NCI-H1436 (cell line): ENCODE results near the gene LRRC75A.
"Not testable (repeated sequence)": the region's sequence is repeated elsewhere in the genome, so short reads cannot be mapped to it uniquely, and the experiment has no call there.

Experiments
- DNase-seq: peaks from one replicate; lab custom pipeline; 2025; lab: John Stamatoyannopoulos, UW

LRRC75A gene

DNA sequence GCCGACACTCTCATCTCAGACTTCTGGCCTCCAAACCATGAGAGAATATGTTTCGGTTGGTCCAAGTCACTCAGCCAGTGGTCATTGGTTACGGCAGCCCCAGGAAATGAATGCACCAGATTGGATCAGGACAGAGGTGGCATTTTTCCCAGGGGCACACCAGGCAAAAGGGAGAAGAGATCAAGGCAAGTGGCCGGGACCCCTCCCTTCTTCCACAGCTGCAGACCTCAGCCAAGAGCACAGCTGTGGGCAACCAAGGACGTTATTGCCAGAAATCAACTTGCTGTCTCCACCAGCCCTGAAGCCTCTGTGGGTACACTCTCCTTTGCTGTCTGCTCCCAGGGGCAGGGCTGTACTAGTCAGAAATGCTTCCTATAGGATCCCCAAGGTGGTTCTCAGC lies 20.7 kb downstream of the LRRC75A start:
- DNase-seq, result no peak

DNA sequence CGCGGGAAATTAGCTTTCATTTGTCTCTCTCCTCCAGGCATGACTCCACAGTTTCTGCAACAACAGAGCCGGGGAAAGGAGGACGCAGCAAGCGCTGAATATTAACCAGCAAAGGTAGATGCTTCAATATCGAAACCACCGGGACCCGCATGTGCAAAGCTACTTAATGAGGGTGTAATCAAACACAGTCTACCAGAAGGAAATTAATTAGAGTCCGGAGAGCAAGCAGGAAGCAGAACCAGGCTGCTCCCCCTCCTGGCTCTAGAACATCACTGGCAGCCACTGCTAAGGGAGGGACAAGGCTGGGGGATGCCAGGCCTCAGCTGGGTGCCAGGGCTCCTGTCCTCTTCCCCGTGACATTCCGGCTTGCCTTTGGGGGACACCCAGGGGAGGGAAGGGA lies 21.7 kb downstream of the LRRC75A start:
- DNase-seq, result peak; percentile 33

DNA sequence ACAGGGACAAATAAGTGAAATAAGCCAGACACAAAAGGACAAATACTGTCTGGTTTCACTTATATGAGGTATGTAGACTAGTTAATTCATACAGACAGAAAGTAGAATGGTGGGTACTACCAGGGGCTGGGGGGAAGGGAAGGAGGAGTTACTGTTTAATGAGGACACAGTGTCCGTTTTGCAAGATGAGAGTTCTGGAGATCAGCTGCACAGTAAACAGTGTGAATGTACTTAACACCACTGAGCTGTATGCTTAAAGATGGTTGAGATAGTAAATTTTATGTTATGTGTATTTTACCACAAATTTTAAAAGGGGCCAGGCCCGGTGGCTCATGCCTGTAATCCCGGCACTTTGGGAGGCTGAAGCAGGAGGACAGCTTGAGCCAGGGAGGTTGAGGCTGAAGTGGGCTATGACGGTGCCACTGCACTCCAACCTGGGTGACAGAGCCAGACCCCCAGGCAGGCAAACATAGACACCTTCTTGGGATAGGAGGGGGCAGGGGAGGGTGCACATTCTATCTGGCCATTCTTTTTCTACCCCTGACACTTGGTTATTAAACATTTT lies 23.5 kb downstream of the LRRC75A start:
- DNase-seq, result no peak

DNA sequence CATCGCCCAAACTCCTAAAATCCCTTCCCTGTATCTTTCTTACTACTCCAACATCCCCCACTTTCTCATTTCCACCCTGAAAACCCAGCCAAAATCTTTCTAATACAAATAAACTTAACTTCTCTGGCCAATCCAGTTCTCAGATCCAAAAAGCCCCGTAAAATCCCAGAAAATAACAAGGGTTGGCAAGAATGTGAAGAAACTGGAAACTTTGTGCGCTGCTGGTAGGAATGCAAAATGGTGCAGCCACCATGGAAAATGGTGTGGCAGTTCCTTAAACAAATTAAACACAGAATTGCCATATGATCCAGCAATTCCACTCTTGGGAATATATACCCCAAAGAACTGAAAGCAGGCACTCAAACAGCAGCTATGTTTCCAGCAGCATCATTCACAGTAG lies 24.1 kb downstream of the LRRC75A start:
- DNase-seq, result no peak

DNA sequence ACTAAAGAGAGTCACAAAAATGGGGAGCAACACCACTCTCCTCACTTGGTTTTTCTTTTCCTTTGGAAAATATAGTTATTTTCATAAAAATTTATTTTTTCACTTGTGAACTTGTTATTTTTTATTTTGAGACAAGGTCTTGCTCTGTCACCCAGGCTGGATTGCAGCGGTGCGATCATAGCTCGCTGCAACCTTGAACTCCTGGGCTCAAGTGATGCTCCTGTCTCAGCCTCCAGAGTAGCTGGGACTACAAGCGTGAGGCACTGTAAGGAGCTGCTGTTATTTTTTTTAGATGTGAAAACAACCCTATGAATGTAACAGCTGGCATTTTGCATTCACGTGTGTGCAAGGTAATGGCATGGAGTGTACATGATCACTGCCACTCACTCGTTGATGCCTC lies 24.9 kb downstream of the LRRC75A start:
- DNase-seq, result no peak

DNA sequence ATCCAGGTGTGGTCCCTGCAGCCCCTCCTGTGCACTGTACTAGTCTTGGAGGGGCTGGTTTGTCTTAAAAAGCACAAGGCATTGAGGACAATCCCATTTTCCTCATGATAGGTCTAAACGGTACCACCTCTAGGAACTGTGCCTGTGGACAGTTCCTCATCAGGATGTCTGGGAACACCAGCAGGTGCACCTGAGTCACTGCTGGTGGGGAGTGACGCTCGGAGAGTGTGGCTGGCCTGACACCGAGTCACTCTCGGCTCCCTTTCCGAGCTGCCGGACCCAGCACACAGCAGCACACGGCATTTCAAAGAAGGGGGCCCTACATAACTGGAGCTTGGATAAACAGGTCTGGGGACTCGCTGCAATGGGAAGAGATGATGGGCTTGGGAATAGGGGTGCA lies 25.6 kb downstream of the LRRC75A start:
- no peak for DNase-seq

DNA sequence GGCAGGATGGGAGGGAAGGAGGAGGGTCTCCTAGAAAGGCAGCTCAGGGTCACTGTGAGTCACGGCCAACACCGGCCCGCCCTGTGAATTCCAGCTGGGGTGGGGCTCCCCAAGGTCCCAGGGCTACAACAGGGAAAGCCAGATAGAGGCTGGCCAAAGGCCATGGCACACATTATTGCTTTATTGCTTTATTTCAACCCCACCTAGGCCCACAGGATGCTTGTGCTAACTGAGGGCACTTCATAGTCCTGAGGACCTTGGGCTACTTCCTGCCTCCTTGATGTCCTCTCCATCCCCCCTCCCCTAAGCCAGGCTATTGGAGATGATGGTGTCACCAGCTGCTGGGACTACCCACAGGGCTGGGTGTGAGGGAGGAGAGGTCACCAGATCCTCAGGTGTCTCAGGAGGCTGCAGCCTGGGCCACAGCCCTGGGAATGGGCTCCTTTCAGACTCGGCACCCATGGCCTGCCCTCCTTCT lies 26.1 kb downstream of the LRRC75A start:
- no peak for DNase-seq

DNA sequence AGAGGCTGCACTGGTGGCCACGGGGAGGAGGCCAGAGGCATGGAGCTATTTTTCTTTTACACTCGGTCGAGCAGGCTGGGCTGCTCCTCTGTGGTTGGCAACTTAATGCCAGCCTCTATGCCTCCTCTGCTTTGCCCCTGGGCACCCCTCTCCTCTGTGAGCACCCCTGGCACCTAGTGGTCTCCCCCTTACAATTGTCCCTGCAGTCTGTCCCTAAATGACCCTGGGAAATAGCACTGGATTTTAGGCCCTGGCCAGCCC lies 27.0 kb downstream of the LRRC75A start:
- no peak for DNase-seq

DNA sequence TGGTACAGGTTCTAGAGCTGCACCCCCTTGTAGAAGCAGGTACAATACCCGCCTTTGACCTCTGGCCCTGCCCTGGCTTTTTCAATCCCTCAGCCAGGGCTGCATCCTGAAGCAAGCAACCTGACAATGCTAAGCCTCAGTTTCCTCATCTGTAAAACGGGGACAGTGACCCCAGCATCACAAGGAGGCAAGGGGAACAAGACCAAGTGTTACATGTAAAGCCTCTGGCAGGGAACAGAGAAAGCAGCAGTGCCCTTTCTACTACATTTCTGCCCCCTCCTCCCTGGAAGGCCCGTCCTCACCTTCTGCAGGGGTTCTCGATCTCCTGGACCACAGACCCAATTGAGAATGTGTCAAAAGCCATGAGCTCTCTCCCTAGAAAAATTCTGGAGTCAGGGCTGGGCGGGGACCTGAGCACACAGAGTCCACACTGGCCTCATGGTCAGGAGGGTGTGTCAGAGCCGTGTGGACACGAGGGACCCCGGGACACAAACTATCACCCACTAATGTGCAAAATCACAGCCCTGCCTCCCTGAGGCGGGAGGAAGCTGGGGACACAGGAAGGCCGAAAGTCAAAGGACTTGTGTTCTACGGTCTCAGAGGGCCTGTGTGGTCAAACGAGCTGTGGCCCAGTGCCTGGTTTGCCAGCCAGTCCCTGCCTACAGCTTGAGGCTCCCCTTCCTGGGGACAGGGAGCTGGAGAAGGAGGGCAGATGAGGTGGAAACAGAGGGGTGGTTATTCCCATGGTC lies 27.5 kb downstream of the LRRC75A start:
- DNase-seq, result no peak

DNA sequence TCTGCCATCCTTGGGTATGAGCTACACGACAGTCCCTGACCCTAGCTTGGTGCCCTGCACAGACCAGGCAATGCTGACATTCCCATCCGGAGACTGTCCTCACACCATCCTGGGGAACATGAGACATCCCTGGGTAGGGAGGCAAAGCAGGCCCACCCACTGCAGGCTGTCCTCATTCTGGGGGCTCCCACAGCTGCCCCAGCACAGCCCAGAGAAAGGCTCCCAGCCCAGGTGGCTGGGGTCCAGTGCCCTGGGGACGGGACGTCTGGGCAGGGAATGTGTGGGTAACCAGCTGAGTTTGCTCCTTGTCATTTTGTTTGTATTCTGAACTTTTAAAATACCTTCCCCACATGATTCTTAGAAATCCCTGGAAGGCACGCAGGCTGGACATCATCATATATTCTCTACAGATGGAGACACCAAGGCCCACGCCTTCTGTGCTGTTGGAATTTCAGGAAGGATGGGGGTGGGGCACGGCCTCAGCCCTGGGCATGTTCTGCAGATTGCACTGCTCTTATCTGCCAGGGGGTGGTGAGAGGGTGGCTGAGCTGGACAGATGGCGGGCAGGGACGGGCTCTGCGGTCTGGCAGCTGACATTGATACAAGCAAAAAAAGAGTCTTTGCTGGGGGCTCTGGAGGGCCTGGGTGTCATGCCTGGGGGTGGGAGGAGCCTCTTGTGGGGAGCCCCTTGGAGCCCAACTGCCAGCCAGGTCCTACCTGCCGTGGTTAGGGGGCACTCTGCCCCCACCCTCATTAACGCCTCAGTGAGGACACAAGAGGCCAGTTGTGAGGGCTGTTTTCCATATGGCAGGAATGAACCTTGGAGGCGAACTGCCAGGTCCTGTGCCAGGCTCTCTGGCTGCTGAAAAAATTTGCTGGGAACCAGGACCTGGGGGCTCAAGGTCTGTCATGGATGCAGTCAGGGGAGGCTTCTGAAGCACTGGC lies 28.4 kb downstream of the LRRC75A start:
- no peak for DNase-seq

DNA sequence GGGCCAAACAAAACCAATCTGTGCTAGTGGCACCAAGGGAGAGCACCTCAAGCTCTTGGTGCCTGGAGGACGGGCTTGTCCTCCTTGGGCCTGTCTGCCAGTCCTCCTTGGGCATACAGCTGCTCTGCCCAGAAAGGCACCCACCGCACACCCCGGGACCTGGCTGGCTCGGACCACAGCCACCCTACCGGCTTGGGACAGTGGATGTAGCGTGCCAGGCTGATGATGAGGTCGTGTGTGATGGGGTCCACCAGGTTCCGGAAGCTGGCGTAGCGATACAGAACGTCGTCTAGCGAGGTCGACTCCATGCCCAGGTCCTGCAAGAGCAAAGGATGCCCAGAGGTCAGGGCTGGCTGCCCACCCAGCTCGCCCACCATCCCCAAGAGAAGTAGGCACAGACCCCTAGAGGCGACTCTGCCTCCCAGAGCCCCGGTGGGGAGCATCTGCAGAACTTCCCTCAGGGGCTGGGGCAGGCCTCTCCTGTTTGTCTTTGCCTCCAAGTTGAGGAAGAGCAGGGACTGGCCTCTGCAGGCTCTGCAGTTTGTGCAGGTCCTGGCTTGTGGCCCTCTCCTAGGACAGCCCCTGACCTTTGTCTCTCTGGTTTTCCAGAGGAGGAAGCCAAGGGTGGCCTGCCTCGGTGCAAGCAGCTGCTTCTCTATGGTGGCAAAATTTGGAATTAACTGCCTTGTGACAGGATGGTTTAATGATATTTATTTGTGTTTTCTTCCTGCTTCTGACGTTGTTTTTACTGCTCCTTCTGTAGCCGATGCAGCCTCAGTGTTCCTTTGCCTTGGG lies 29.7 kb downstream of the LRRC75A start:
- DNase-seq, result no peak

DNA sequence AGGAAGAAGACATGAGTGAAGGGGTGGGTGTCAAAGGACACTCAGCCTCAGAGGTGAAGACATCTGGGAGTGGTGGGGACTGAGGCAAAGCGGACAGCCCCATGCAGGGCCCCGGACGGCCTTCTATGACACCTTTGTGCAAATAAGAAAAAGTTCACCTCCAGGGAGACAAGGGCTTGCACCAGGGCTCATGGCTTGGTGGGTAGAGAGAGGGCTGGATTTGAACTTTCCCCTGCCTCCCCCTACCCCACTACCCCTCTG lies 30.5 kb downstream of the LRRC75A start:
- no peak for DNase-seq

DNA sequence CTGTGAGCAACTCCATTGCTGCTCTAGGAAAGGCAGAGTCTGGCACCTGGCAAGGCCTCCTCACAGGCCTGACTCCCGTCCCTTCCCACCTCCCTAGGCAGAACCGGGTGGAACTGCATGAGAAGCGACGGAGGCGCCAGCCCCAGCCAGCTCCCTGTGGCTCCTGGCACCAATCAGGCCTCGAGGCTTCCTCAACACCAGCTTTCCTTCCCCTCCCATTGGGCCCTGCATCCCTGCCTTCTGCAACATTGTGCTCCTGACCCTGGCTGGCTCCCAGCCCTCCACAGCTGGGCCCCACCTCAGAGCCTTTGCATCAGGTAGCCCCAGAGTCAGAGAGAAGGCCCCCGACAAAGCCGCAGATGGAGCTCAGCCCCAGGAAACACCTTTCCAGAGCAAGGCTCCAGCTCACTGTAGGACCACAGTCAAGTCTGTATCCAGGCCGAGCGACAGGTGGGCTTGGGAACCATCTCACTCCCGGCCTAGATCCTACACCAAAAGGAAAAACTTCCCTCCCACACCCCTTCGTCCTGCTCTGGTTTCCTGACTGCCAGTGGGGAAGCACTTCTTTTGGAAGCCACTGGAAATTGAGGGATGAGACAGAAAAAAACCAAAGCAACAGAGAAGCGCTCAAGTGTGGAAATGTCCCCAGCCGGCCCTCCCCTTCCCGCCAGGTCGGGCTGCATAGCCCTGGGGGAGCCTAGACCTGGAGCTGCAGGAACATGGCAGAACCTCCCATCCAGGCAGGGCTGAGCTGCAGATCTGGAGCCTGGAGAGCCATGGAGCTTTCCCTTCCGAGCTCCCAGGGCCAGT lies 31.0 kb downstream of the LRRC75A start:
- no peak for DNase-seq

DNA sequence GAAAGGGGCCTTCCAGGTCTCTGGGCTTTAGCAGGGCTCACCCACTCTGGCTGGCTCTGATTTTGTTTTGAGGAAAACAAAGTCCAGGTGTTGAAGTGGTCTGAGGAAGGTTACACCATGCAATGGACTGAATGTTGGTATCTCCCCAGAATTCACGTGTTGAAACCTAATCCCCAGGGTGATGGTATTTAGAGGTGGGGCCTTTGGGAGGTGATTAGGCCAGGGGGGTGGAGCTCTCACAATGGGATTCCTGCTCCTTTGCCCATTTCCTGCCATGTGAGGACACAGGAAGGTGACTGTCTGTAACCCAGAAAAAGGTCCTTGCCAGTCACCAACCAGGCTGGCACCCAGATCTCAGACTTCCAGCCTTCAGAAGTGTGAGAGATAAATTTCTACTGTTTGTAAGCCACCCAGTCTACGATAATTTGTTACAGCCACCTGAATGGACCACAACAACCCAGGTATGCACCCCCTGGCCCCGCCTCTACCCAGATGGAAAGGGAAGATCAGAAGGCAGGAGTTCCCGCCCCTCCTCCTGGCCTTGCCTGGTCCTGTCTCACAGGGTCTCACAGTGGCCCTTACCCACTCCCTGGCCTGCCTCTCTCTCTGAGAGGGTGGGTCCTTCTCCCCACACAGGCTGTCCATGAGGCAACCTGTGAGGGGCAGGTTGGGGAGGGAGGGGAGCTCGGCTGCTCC lies 32.0 kb downstream of the LRRC75A start:
- no peak for DNase-seq

DNA sequence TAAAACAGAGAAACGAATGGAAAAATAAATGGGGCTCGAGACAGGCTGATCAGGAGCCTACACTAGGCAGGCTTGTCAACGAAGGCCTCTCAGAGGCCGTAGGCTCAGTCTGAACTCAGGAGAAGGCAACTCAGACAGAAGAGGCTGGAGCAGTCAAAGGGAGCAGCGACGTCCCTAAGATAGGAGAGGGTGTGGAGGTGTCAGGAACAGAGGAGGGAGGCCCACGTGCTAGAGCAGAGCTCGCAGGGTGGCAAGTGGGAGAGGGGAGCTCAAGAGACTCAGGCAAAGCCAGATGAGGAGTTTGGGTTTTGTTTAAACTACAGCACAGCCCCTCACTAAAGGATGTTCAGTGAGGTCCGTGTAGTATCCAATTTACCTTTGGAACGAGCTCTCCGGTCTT lies 32.7 kb downstream of the LRRC75A start:
- DNase-seq, result no peak

DNA sequence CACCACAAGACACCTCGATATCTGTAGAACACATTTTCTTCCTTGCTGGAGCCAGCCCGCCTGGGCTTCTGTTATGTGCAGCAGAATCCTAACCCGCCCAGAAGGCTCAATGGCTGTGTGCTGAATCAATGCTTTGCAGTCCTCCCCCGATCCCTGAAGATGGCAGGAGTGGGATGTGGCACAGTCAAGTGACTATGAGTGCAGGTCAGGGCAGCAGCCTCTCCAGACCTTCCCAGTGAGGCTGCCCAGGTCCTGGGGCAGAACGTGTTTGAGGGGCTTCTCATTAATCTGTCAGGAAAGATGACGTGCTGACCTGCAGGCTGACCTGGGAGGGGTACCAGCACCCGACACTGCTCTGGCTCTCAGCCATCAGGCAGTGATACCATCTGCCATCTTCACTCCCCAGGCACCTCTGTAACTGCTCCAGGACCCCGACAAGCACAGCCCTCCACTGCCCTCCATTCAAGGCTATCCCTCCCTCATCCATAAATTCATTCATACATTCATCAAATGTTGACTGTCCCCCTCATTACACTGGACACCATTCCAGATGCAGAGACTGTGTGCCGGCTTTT lies 35.2 kb downstream of the LRRC75A start:
- no peak for DNase-seq

DNA sequence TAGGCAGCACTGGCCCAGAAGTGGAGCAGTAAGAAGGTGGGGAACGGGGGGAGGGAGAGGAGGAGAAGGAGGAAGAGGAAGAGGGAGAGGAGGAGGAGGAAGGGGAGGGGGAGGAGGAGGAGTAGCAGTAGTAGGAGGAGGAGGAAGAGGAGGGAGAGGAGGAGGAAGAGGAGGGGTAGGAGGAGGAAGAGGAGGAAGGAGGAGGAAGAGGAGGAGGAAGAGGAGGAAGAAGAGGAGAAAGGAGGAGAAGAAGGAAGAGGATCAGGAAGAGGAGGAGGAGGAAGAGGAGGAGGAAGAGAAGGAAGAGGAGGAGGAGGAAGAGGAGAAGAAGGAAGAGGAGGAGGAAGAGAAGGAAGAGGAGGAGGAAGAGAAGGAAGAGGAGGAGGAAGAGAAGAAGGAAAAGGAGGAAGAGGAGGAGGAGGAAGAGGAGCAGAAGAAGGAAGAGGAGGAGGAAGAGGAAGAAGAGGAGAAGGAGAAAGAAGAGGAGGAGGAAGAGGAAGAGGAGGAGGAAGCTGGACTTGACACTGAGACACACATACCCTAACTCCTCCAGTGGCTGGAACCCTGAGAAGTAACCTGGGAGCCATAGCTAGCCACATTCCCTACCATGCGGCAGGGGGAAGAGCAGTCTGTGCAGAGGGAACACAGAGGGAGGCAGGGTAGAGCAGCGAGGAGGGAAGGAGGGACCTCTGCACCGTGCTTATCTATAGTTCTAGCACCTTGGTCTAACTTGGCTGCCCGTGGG lies 35.8 kb downstream of the LRRC75A start:
- DNase-seq, result no peak

DNA sequence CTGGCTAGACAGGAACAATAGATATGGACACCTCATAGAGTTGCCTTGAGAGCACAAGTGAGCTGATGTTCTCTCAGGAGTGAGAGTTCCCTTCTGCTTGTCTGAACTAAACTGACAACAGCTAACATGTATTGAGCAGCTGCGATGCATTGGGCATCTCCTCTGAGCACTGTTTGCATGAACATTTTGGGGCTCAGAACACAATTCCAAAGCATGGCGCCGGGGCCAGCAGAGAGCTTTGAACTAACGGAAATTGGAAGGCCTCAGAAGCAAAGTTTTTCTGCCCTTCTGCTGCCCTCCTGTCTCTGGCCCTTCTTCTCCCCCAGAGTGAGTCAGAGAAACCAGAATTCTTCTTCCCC lies 38.5 kb downstream of the LRRC75A start:
- no peak for DNase-seq

DNA sequence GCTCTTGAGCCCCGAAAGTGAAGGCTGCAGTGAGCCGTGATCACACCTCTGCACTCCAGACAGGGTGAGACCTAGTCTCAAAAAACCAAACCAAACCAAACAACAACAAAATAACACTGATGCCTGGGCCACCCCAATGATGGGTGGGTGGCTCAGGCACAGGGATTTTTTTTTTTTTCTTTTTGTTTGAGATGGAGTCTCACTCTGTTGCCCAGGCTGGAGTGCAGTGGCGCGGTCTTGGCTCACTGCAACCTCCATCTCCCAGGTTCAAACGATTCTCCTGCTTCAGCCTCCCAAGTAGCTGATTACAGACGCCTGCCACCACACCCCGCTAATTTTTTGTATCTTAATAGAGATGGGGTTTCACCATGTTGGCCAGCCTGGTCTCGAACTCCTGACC lies 39.7 kb downstream of the LRRC75A start:
- DNase-seq, result not testable (repeated sequence)

DNA sequence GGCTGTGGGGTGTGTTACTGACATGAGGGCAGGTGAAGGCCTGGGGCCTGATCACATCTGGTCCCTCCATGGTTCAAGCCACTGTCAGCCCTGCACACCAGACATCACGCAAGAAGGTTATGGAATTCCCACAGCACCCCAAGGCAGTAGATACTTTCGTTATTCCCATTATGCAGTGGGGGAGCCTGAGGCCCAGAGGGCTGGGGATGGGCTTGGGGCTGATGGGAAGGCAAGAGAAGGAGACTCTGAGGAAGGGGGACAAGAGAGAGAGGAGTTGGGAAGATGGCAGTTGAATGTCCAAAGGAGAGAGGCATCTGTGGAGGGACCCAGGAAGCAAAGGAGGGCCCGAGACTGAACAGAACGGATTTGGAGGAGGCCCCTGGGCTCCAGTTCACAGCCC lies 42.0 kb downstream of the LRRC75A start:
- no peak for DNase-seq
